Activated effector memory CD4-positive, alpha-beta T cell treated with Interleukin-2 at 50 U/mL for 16 hours (primary cell): Measurements from ENCODE around the gene CST11.
"Not testable (repeated sequence)": the region's sequence is repeated elsewhere in the genome, so short reads cannot be mapped to it uniquely, and the experiment has no call there.

Experiments
- DNase-seq: peaks from one replicate; pipeline ENCODE4 v3.0.0-alpha.2; 2020

CST11 gene

GRCh38 chr20:23452776-23453175, at the start of gene CST11:
CST11 (minus strand) TSS chr20:23452876; CDS start chr20:23452811, 65 bp downstream.
- DNase-seq = no peak

- no peak for DNase-seq
Measured at GRCh38 chr20:23501926-23502325, 49.2 kb upstream of the CST11 start.

GRCh38 chr20:23497536-23497935, 44.9 kb upstream of the CST11 start:
- no peak for DNase-seq

DNA sequence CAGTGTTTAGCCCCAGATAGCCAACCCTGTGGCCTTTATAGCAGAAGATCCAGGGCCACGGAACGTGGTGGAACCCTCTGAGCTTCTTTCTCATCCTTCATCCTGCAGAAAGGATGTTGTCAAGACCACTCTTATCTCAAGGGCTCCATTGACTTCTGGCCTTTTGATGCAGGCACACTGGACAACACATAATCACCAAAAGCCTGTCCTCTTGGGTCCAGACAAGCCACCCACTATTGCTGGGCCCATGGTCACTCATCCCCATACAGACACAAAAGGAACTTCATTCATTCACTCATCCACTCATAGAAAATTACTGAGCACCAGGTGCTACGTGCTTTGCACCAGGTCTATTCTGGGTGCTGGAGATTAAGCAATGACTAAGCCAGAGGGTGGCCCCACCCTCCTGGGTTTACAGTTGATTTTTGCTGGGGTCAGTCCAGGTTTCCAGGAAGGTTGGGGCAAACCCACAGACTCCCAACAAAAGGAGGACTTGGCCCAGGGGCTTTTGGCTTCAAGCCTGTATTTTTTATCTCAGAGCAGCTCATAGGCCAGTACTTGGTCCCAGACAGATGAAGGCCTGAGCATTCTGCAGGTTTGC, 40.6 kb upstream of the CST11 start:
- no peak for DNase-seq

- DNase-seq = no peak
Measured at GRCh38 chr20:23492292-23492691, 39.6 kb upstream of the CST11 start.

GRCh38 chr20:23490817-23491216, 38.1 kb upstream of the CST11 start, which contains the start of gene CST8:
CST8 (plus strand) TSS chr20:23491117; CDS start chr20:23491668, 551 bp downstream.
- DNase-seq = no peak

- DNase-seq = no peak
Measured at GRCh38 chr20:23488996-23489395, 36.3 kb upstream of the CST11 start.

DNA sequence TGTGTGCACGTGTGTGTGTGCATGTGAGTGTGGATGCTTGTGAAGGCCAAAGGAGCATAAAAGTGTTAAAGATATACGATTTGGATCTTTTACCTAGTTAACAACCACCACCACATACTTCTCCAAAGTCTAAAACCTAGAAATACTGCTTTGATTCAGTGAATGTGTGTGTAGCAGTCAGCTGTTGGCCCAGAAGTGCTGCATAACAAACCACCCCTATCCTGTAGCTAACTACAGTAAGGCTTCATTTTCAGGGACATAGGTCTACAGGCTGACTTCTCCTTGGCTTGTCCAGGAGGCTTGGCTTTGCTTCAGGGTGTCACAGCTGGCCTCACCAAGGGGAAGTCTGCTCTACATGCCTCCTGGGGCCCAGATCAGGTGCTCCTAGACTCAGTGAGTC, 35.8 kb upstream of the CST11 start:
- no peak for DNase-seq

- no peak for DNase-seq
Measured at GRCh38 chr20:23484081-23484480, 31.4 kb upstream of the CST11 start.

DNA sequence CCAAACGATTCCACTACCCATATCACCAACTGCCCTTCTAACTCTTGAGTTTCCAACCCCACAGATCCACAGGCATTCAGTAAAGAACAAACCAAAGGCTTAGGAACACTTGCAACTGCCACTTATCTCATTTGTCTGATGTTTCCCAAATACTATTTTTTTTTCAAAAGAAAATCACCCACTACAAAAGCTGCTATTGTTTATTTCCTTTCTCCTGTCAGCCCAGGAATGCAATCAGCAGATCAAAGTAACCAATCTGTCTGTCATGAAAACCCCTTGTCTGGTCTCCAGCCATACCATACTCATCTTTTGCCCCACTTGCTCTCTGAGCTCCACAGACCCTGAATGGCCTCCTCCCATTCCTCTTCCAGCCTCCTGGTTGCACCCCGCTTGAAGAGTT, 29.5 kb upstream of the CST11 start:
- DNase-seq = no peak

DNA sequence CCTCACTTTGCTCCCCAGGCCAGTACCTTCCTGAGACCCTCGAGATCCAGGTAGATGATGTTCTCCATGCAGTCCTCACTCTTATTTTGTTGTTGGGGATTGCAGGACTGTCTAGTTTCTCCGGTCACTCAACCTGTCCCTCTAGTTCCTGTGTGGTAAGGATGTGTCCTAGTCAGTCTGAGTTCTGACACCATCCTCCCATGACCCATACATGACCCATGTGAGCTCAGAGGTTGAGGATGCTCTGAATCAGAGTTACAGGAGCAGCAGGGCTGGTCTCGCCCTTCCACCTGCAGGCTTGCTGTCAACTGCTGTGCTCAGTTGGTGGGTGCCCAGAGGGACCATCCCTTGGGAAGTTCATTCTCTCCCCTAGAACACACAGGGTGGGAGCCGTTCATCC, 26.4 kb upstream of the CST11 start:
- DNase-seq = no peak

GRCh38 chr20:23477223-23477622, 24.5 kb upstream of the CST11 start:
- no peak for DNase-seq

- no peak for DNase-seq
Measured at GRCh38 chr20:23476015-23476754, 23.5 kb upstream of the CST11 start.

DNA sequence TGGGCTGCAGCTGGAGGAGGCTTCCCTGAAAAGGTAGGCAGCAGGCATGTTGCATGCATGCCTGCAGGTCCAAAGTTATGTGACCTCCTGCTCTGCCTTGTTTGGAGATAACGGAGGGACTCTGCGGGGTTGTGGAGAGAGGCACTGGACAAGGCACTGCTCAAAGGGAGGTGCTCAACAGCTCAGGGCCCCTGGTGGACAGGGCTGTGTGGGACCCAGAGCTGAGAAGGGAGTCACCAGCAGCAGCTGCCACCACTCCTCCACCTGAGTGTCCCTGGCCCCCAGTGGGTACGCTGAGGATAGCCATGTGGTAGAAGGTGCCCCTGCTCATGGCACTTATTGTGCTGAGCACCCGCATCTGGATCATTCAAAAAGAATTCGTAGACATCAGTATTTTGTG, 22.7 kb upstream of the CST11 start:
- no peak for DNase-seq

- DNase-seq = not testable (repeated sequence)
Measured at GRCh38 chr20:23473293-23473692, 20.6 kb upstream of the CST11 start.

- not testable (repeated sequence) for DNase-seq
Measured at GRCh38 chr20:23472306-23472705, 19.6 kb upstream of the CST11 start.

GRCh38 chr20:23466961-23467360, 14.3 kb upstream of the CST11 start:
- DNase-seq = not testable (repeated sequence)

GRCh38 chr20:23461180-23461579, 8.5 kb upstream of the CST11 start:
- no peak for DNase-seq

DNA sequence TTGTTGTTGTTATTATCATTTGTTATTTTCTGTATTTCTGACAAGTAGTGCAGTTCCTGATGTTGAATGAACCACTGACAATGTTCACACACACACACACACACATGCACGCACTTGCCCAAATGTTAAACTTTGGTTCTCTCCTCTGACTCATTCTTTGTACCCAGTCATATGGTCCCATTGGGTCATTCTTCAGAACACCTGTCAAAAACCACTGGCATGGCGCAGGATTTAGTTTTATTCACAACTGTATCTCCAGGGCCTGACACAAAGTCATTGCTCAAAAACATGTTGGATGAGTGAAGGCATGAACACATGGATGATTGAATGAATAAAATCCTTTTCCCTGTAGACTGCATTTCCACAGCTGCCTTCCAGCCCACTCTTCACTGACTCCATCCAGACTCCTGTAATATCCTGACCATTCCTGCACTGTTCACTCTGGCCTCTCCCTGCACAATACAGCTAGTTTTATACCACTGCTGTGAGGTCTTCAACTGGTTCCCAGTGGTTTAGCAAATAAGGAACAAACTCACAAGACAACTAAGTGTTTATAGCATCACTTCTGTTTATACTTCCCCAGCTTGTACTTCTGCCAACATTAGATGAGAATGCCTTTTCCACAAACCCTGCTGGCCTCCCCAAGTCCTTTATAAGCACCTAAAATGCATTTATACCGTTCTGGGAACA, 6.9 kb upstream of the CST11 start:
- no peak for DNase-seq

DNA sequence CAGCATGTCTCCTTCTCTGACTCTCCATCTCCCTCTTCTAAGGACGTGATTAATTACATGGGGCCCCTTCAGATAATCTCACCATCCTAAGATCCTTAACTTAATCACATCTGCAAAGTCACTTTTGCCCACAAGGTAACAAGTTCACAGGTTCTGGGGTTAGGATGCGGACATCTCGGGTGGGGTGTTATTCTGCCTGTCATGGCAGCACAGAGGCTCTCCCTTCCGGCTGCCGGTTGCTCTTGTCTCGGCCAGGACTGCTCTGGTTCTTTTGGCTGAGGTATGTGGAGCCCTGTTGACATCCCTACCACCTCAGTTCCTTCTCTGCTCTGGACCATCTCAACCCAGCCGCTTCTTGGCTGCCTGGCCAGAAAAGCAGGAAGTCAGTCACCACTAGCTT, 4.2 kb upstream of the CST11 start:
- no peak for DNase-seq

DNA sequence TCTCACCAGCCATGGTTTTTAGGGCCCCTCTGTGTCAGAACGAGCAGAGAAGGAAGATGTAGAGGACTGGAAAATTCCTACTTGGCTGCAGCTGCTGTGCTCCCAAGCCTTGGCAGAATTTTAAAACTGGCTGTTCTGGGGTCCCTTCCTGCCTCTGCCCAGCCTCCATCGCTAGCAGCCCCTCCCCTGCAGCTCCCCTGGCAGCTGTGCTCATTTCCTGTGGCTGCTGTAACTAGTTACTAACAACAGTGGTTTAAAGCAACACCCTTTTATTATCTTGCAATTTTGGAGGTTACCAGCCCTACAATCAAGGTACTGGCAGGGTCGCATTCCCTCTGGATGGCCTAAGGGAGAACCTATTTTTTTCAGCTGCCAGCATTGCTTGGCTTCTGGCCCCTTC, 3.7 kb upstream of the CST11 start:
- DNase-seq = no peak

DNA sequence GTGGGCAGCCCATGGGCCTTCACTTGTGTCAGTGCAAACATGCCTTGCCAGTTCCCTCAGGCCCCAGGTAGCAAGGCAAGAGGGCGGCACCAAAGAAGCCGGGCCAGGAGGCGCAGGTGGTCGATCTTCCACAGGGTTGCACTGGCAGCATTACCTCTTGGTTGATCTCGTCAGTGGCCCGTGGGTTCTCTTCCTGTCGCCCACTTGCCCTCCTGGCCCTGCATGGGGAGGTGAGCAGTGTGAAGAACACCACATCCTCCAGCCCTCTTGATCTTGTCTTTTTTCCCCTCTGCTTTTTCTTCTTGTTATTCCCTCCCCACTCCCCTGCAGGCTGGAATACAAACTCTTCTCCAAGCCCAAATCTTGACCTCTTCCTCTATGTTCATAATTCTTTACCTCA, 3.0 kb upstream of the CST11 start:
- no peak for DNase-seq

DNA sequence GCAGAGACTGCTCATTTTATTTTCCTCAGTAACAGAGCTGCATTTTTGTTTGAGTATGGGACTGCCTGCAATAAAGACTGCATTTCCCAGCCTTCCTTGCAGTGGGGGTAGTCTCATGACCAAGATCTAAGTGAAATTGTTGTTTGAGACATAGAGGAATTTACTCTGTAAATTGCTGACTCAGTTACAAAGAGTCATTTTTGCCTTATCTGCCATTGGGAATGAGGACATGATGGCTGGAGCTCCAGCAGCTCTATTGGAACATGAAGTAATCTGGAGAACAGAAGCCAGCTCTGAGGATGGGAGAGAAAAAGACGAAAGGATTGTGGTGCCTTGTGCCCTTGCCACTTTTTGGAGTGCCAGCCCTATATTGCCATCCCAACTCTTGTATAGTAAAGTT, 2.1 kb upstream of the CST11 start:
- no peak for DNase-seq
